ENCODE results near the gene BEST3. TPM values are rescaled to one million over a fixed set of nuclear protein-coding genes. Genes with fewer than 3 reads are reported as not detected.

The BEST3 gene
- total RNA-seq, 4 donors from 2014 or later = 0.23 TPM; not detected in 3

- Histone ChIP-seq H3K27ac (no peak overlapping the region), H3K4me3 (no peak overlapping the region), H3K9me3 (no peaks in the 10 kb centered on the region), H3K36me3 (no peaks in the 10 kb centered on the region), H3K27me3 (no peaks in the 10 kb centered on the region), H3K4me1 (peaks cover 0 to 4% (median 0%) of the 10 kb centered on the region in 3 donors)
- 86% methylated on average over 1 of the region's 1 CpG; no CpG with 5 or more reads in 1 of the 2 donors for WGBS, 2 donors (ENCODE audit: low coverage in 1 of 2)
- TF ChIP-seq POLR2A (IDR thresholded peaks at IDR 0.05) (no peak), EP300 (IDR thresholded peaks at IDR 0.05) (no peak), POLR2AphosphoS5 (IDR thresholded peaks at IDR 0.05) (no peak), CTCF (IDR thresholded peaks at IDR 0.05) (no peak)
- no peak for ATAC-seq
Observed at GRCh38 chr12:69733638-69734037, 34.5 kb upstream of the BEST3 start.

- Histone ChIP-seq H3K9me3 (no peaks in the 10 kb centered on the region), H3K27me3 (no peaks in the 10 kb centered on the region), H3K4me3 (no peak overlapping the region), H3K27ac (no peak overlapping the region), H3K4me1 (no peaks in the 10 kb centered on the region), H3K36me3 (no peaks in the 10 kb centered on the region)
- 40 to 70% methylated on average over 1 of the region's 1 CpG for WGBS, 2 donors (ENCODE audit: low coverage in 1 of 2)
- ATAC-seq = no peak
- TF ChIP-seq POLR2AphosphoS5 (IDR thresholded peaks at IDR 0.05) (no peak), POLR2A (IDR thresholded peaks at IDR 0.05) (no peak), EP300 (IDR thresholded peaks at IDR 0.05) (no peak), CTCF (IDR thresholded peaks at IDR 0.05) (no peak)
Observed at GRCh38 chr12:69732088-69732487, 33.0 kb upstream of the BEST3 start.

GRCh38 chr12:69726922-69727321, 27.8 kb upstream of the BEST3 start:
- WGBS, 2 donors (ENCODE audit: low coverage in 1 of 2) = 70 to 88% methylated on average over 4 of the region's 4 CpGs
- Histone ChIP-seq H3K9me3 (no peaks in the 10 kb centered on the region), H3K4me1 (no peaks in the 10 kb centered on the region), H3K27me3 (no peaks in the 10 kb centered on the region), H3K4me3 (no peak overlapping the region), H3K27ac (no peak overlapping the region), H3K36me3 (no peaks in the 10 kb centered on the region)
- TF ChIP-seq CTCF (IDR thresholded peaks at IDR 0.05) (no peak), EP300 (IDR thresholded peaks at IDR 0.05) (no peak), POLR2A (IDR thresholded peaks at IDR 0.05) (no peak), POLR2AphosphoS5 (IDR thresholded peaks at IDR 0.05) (no peak)
- ATAC-seq = no peak

- TF ChIP-seq POLR2A (IDR thresholded peaks at IDR 0.05) (no peak), CTCF (IDR thresholded peaks at IDR 0.05) (no peak), EP300 (IDR thresholded peaks at IDR 0.05) (no peak), POLR2AphosphoS5 (IDR thresholded peaks at IDR 0.05) (no peak)
- WGBS, 2 donors (ENCODE audit: low coverage in 1 of 2) = 23 to 33% methylated on average over 3 of the region's 3 CpGs
- Histone ChIP-seq H3K27me3 (peaks cover 8% of the 10 kb centered on the region), H3K9me3 (no peaks in the 10 kb centered on the region), H3K4me1 (no peaks in the 10 kb centered on the region), H3K4me3 (no peak overlapping the region), H3K27ac (no peak overlapping the region), H3K36me3 (no peaks in the 10 kb centered on the region)
- no peak for ATAC-seq
Observed at GRCh38 chr12:69720750-69721149, 21.6 kb upstream of the BEST3 start.

- Histone ChIP-seq H3K27me3 (peaks cover 8% of the 10 kb centered on the region), H3K4me3 (no peak overlapping the region), H3K9me3 (no peaks in the 10 kb centered on the region), H3K4me1 (no peaks in the 10 kb centered on the region), H3K27ac (no peak overlapping the region), H3K36me3 (no peaks in the 10 kb centered on the region)
- TF ChIP-seq CTCF (IDR thresholded peaks at IDR 0.05) (no peak), POLR2AphosphoS5 (IDR thresholded peaks at IDR 0.05) (no peak), EP300 (IDR thresholded peaks at IDR 0.05) (no peak), POLR2A (IDR thresholded peaks at IDR 0.05) (no peak)
- ATAC-seq = no peak
- WGBS, 2 donors (ENCODE audit: low coverage in 1 of 2) = 67 to 100% methylated on average over 1 of the region's 1 CpG
Observed at GRCh38 chr12:69719336-69720316, 20.5 kb upstream of the BEST3 start.
